HG03095 (cell line): ENCODE measurements around the gene FAM187B.

Experiments
- ATAC-seq: cut with Tn5 transposase; IDR thresholded peaks from one replicate; pipeline ENCODE4 v1.9.1; 2021; ENCODE audit warnings: moderate library complexity; ENCODE audit not compliant: unreplicated experiment

Gene FAM187B

GRCh38 chr19:35228177-35228930 lies at the start of gene FAM187B:
TSS of gene FAM187B (minus strand) at chr19:35228739. CDS start at chr19:35228680, 59 bp downstream.
- ATAC-seq: no peak

DNA sequence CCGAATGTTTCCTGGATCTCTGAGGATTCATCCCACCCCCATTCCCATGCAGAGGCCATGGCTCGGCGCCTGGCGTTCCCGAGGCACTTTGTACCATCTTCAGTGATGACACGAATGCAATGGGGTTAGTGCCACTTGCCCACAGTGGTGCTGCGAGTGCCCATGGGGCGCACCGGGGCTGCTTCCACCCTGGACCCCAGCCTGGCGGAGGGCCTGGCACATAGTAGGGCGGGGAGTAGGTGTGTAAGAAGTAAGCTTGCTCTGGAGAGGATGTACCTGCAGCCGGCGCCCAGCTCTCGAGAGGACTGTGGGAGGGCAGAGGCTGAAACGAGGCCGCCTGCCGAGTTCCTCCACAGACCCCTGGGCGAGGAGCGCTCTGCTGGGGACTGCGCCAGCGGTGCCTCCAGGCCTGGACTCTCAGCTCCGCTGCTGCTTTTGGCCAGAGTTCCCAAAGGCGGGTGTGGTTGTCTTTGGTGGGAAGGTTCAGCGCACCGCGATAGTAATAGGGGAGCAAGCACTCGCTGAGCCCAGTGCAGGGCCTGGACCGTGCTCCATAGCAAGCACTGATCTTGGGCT lies 48.3 kb upstream of the FAM187B start:
- ATAC-seq: no peak

- no peak for ATAC-seq
These were observed 45.8 kb upstream of the FAM187B start for GRCh38 chr19:35274323-35274722.

GRCh38 chr19:35273686-35274259 lies 45.2 kb upstream of the FAM187B start:
- no peak for ATAC-seq

- no peak for ATAC-seq
These were observed 44.6 kb upstream of the FAM187B start for GRCh38 chr19:35272954-35273649.

- no peak for ATAC-seq
These were observed 43.7 kb upstream of the FAM187B start for GRCh38 chr19:35272122-35272719.

DNA sequence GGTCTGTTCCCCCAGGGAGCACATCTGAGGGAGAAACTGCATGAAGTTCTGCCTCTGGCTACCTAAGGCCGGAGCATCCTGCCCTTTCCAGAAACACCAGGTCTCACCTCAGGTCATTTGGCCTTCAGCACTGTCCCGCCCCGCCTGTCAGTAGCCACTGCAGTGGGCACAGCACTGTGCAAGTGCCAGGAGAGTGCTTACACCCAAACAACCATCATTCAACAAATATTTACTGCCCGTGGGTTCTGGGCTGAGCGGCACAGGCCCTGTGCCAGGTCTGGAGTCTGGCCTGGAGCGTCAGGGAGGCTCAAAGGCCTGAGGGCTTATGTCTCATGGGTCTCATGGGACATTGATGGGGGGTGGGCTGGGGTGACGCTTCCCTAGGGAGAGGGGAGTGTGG lies 43.0 kb upstream of the FAM187B start:
- no peak for ATAC-seq

DNA sequence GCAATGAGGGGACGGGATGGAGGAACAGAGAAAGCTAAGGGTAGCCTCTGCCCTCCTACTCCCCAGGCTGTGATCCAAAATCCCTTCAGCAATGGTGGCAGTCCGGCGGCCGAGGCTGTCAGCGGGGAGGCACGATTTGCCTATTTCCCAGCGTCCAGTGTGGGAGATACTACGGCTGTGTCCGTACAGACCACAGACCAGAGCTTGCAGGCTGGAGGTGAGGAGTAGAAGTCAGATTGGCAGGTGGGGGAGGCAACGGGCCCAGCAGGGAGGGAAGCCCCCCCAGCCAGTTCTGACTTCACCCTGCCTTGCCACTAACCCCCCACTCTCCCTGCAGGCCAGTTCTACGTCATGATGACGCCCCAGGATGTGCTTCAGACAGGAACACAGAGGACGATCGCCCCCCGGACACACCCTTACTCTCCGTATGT lies 41.9 kb upstream of the FAM187B start:
- ATAC-seq: no peak

DNA sequence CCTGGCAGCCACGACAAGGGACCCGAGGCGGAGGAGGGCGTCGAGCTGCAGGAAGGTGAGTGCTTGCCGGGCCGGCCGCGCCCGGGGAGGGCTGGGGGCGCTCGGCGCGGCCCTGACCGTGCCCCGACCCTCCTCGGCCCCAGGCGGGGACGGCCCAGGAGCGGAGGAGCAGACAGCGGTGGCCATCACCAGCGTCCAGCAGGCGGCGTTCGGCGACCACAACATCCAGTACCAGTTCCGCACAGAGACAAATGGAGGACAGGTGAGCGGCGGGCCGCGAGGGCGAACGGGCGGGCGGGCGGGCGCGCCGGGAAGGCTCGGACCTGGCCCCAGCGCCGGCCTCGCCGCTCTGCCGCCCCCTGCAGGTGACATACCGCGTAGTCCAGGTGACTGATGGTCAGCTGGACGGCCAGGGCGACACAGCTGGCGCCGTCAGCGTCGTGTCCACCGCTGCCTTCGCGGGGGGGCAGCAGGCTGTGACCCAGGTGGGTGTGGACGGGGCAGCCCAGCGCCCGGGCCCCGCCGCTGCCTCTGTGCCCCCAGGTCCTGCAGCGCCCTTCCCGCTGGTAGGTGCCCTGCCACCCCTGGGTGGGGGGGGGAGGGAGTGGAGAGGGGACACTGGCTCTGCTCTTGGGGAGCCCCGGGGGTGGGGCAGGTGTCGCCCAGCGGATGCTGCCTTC lies 41.0 kb upstream of the FAM187B start:
- ATAC-seq: peak; percentile 48

DNA sequence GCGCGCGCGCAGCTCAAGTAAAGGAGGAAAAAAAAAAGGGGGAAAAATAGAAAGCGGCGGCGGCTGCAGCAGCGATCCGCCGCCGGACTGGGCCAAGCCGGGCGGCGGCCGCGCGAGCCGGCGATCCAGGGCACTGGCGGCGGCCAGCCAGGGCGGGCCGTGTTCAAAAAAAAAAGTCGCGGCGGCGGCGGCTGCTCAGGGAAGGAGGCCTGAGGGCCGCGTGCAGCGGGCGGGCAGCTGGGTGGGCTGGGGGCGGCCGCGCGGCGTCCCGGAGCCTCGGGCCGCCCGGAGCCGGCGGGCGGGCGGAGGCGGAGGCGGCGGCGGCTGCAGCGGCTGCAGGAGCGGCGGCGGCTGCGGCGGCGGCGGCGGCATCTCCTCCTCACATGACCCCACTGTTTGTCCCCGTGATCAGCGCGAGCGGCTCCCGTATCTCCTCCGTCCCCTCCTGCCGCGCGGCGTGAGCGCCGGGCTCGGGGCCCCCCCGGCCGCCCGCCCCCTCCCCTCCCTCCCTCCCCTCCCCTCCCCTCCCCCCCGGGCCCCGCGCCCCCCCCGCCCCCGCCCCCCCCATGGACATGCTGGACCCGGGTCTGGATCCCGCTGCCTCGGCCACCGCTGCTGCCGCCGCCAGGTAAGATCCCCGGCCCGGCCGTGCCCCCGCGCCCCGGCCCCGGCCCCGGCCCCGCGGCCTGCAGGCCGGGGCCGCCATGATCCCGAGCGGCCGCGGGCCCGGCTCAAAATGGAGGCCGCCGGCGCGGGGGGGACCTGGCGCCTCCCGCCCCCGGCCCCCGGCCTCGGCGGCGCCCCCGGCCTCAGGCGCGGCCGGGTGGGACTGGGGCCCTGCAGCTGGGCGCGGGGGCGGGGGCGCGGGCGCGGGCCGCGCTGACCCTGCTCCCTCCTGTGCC lies 40.2 kb upstream of the FAM187B start, which contains the start of gene USF2:
Gene USF2, plus strand, starts transcription at position 427 of the 902 bp plus-strand sequence. Its CDS starts 140 bp downstream, at position 567.
- ATAC-seq: peak; percentile 4

DNA sequence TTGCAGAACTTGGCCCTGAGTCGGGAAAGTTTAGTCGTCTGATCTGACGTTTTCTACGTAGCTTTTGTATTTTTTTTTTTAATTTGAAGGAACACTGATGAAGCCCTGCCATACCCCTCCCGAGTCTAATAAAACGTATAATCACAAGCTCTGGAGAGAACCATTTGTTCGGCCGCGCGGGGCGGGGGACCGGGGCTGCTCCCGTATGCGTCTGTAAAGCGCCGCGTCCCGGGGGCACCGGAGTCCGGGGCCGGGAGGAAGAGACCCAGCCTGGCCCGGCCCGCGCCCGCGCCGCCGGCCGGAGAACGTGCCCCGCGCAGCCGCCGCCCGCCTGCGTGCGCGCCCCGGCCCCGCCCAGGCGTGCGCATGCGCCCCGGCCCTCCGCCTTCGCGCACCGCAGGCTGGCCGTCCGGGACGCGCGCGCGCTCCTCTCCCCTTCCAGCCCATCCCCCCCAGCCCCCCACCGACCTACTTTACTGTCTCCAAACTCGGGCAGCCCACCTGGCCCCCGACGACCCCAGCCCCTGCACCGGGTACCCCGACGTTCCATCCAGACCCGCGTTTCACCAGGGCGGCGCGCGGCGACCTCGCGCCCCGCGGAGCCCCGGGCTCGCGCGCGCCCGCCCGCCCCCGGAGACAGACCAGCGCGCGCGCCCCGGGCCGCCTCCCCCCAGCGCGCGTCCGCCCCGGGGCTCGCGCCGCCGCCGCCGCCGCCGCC lies 39.4 kb upstream of the FAM187B start:
- ATAC-seq: no peak

GRCh38 chr19:35267353-35267817 lies 38.8 kb upstream of the FAM187B start:
- ATAC-seq: no peak

GRCh38 chr19:35266520-35267352 lies 38.2 kb upstream of the FAM187B start:
- no peak for ATAC-seq

- ATAC-seq: no peak
These were observed 37.5 kb upstream of the FAM187B start for GRCh38 chr19:35265900-35266519.

GRCh38 chr19:35265126-35265899 lies 36.8 kb upstream of the FAM187B start:
- no peak for ATAC-seq

GRCh38 chr19:35264268-35265125 lies 36.0 kb upstream of the FAM187B start:
- ATAC-seq: no peak
